NCI-H69 (cell line): ENCODE results near the gene OR2T1.
"Not testable (repeated sequence)": the region's sequence is repeated elsewhere in the genome, so short reads cannot be mapped to it uniquely, and the experiment has no call there.

Experiments used
- DNase-seq: peaks from one replicate; lab custom pipeline; 2025; lab: John Stamatoyannopoulos, UW

The OR2T1 gene

GRCh38 chr1:248436303-248436702 lies 33.5 kb downstream of the OR2T1 start:
- DNase-seq = not testable (repeated sequence)

GRCh38 chr1:248438668-248439067 lies 35.8 kb downstream of the OR2T1 start:
- DNase-seq = not testable (repeated sequence)

GRCh38 chr1:248439283-248439682 lies 36.4 kb downstream of the OR2T1 start:
- not testable (repeated sequence) for DNase-seq

GRCh38 chr1:248442500-248443277 lies 39.8 kb downstream of the OR2T1 start:
- not testable (repeated sequence) for DNase-seq

- not testable (repeated sequence) for DNase-seq
Measured at GRCh38 chr1:248444603-248445002, 41.8 kb downstream of the OR2T1 start.

GRCh38 chr1:248445399-248445798 lies 42.6 kb downstream of the OR2T1 start, which contains the start of gene OR2T2:
TSS of gene OR2T2 (plus strand) at chr1:248445637. CDS start at chr1:248452798, 7,161 bp downstream.
- not testable (repeated sequence) for DNase-seq

GRCh38 chr1:248448409-248449074 lies 45.7 kb downstream of the OR2T1 start:
- not testable (repeated sequence) for DNase-seq

GRCh38 chr1:248449821-248450465 lies 47.1 kb downstream of the OR2T1 start:
- DNase-seq = not testable (repeated sequence)

- not testable (repeated sequence) for DNase-seq
Measured at GRCh38 chr1:248450466-248451145, 47.8 kb downstream of the OR2T1 start.

GRCh38 chr1:248453619-248454018 lies 50.8 kb downstream of the OR2T1 start:
- not testable (repeated sequence) for DNase-seq

GRCh38 chr1:248455045-248455444 lies 52.2 kb downstream of the OR2T1 start:
- DNase-seq = not testable (repeated sequence)

- not testable (repeated sequence) for DNase-seq
Measured at GRCh38 chr1:248456635-248457034, 53.8 kb downstream of the OR2T1 start.
